HG03520 (cell line): ENCODE measurements around the gene KANSL1L.
"Not testable (repeated sequence)": the region's sequence is repeated elsewhere in the genome, so short reads cannot be mapped to it uniquely, and the experiment has no call there.

Experiments used
- ATAC-seq: cut with Tn5 transposase; IDR thresholded peaks from one replicate; pipeline ENCODE4 v1.9.1; 2021; ENCODE audit warnings: mild to moderate bottlenecking, moderate library complexity; ENCODE audit not compliant: unreplicated experiment

KANSL1L gene

DNA sequence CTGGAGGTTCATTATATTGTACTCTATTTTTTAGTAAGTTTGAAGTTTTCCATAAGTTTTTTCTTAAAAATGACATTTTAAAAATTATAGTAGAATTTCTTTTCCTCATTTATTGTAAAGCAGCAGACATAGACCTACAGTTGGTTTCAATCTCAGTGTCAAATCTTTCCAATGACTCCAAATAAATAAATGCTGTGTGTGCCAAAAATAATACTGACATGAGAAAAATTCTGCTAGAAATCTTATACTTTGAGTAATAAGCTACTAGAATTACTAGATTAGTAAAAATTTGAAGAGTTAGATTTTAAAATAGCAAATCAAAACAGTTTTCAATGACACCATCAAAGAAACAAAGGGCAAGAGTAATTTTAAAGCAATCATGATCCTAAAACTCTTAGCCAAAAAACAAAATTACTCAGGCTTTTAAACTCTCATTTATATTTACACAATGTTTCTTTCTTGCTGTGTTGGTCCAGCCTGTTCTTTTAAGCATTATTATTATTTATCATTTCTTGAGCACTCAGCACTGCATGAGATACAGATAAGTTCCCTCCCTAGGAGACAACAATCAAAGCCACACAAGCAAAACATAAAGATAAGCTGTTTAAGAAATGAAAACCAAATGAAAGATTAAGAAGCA is 8.3 kb upstream of the KANSL1L start:
- ATAC-seq, result no peak

DNA sequence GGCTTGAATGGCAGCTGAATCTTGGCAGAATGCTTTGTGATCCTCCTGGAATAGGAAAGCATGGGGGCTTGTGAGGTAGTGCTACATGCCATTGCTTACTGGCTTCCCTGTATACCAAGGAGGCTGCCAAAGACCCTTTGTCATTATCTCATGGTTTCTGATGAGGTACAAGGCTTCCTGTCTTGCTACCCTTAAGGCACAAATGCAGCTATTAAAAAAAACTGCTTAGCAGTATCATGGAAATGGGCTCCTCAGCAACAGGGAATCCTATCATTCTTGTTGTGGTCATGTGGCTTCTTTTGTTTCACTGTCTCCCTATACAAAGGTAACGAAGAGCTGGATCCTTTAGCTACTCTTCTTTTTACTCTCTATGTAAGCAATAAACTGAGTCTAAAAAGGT is 6.6 kb upstream of the KANSL1L start:
- ATAC-seq, result no peak

DNA sequence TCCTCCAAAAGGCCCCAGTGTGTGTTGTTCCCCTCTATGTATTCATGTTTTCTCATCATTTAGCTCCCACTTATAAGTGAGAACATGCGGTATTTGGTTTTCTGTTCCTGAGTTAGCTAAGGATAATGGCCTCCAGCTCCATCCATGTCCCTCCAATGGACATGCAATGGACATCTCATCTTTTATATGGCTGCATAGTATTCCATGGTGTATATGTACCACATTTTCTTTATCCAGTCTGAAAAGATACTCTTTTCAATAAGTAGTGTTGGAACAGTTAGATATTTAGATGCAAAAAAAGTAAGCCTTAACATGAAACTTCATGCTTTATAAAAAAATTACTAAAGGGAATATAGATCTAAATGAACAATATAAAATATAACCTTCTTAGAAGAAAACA is 5.9 kb upstream of the KANSL1L start:
- not testable (repeated sequence) for ATAC-seq

DNA sequence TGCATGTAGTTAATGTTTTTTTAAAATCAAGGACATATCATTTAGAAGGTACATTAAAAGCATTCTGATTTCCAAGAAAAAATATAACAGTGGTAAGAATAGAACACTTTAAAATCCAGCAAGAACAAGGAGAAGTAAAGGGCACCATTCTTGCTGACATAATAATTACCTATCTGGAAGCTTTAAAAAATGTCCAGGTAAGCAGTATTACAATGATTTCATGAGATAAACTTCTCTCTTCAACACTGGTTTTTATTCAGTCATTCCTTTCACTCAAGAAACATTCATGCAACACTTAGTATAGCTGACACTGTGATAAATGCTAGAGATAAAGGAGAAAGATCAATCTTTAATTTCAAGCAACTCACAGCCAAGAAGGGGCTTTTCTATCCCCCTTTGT is 2.9 kb upstream of the KANSL1L start:
- no peak for ATAC-seq

DNA sequence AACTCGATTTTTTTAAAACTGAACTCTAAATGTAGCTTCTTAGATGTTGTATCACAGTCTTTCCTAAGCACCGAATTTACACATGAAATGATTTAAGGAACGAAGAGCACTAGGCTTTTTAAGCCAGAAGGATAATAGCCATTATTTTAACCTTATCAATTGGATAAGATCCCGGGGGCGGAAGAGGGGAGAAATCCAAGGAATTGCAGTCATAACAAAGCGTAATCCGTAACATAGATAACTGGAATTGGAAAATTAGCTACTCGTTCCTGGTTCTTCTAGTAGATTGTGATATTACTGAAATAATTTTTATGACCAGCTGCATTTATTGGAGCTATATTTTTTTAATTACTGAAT is 988 bp upstream of the KANSL1L start:
- ATAC-seq, result no peak

DNA sequence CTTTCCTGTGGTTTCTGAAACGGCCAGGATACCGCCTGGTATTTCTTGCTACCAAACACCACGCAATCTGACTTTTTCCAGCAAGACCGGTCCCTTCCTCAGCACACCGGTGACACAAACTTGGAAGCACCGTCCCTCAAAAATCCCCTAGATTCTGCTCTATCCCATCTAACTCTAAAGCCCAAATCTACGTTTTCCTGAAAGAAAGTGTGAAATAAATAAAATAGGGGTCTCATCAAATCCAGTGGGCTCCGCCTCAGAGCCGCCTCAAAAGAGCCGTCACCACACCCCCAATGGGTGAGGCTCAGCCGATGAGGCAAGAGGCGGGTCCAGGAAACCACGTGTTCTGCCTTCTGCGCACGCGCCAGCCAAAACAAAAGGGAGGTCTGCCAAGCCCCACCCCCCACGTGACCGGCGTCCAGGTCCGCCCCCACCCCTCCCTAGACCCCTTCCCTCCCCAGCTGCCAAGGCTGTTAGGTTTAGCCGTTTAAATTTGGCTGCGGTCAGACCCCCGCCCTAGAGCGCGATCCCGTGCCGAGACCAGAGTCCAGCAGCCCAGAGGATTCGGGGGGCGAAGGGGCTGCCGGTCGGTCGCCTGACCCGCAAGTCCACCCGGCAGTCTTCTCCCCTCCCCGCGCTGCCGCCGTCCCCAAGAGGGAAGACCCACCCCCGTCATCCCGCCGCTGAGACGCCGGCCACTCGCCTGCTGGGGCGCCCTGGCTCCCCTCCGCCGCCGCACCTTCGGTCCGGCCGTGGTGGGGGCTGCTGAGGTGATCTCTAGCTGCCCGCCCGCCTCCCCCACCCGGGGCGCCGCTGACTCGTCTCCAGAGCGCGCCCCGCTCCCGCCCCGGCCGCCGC is 534 bp downstream of the KANSL1L start:
- peak; percentile 68 for ATAC-seq

DNA sequence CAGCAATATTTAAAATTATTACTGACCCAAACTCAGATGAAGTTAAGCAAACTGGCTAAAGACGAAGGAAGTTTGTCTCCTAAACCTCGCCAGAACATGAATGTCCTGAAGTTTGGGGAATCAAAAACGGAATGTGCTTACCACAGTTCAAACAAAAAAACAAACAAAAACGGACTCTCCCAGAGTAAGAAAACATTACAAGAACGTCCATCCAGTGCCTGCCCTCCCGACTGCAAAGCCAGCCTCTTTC is 1.1 kb downstream of the KANSL1L start:
- ATAC-seq, result no peak

DNA sequence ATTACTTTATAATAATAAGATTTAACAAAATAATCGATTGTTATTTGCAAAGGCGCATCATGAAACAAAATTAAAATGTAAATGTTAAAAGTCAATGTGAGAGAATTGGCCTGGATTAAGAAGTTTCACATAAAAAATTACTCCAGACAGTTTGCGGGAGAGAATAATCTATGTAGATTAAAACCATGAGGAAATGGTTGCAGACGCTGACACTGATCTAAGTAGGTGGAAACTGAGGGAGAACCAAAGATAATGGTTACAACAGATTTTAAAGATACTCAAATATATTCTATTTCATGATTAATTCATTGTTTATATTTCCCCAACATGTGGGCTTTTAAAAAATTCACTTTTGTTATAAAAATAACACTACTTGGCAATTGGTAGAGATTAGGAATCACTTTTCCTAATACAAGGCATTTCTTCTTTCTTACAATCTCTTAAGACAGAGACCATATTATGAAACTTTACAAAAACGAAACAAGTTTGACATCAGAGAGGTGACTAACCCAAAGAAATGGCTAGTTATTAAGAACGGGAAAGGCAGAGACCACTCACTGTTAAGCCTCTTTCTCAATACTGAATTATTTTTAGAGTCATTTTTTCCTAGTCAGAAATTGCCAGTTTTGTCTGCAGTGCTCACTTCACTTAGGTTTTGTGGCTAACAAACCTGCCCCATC is 1.6 kb downstream of the KANSL1L start:
- peak; percentile 33 for ATAC-seq

DNA sequence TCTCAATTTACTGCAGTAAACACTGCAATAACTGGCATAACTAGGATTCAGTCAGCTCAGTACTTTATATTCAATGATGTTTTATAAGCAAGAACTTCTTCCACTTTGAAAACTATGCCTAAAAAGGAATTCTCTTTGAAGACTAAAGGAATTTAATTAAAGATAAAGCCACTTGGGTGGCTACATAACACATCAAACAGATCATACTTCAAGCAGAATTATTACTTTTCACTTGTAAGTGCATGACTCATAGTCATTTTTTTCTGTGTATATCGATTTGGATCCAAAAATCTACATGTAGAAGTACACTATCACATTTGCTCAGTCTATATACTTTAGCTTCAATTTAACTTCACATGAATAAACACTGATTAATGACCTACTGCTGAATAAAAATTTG is 4.0 kb downstream of the KANSL1L start:
- no peak for ATAC-seq

DNA sequence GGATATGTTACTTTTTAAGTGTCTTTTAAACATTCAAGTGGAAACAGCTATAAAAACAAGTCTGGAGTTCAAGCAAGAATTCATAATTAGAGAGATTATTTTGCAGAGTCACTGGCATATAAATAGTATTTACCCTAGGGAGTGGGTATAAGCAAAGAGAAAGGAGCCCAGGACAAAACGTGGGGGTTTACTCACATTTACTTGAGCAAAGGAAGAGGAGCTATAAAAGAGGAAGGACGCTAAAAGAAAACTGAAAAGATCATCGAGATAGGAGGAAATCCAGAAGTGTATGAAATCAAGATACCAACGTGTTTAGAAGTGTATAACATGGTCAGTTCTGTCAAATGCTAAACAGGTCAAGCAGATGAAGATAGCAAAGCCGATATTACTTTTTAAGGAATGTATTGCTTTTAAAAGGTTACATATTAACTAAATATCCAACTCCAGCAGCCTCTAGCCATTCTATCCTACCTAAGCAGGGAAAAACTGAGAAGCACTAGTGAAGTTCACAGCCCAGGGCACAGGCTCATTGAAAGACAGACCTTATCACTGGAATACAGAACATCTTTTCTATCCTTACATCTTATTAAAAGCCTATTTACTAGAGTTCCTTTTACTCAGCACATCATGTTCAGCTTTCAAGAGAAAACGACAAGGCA is 8.6 kb downstream of the KANSL1L start:
- no peak for ATAC-seq

DNA sequence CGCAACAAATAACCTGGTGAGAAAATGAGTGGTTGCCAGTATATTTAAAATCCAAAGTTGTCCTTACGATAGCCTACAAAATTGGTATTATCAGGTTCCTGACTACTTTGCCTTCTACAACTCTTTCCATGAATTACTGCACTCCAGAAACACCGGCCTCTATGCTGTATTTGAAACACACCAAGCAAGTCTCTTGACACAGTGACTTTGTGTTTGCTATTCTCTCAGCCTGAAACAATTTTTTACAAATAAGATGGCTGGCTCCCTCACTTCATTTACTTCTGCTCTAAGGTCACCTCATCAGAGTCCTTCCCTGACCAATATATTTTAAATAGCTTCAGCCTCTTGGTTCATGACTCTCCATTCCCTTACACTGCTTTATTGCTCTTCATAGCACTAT is 12.2 kb downstream of the KANSL1L start:
- no peak for ATAC-seq

DNA sequence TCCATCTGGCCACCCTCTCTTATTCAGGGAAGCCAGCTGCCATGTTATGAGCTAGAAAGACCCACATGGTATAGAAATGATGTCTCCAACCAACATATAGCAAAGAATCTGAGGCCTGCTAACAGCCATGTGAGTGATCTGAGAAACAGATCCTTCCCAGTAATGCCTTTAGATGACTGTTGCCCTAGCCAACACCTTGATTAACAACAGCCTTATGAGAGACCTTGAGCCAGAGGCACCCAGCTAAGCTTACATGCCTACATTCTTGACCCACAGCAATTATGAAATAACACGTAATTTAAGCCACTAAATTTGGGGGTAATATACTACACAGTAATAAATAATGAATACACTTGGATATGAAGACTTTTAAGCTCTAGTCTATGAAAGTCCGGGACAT is 13.0 kb downstream of the KANSL1L start:
- no peak for ATAC-seq

DNA sequence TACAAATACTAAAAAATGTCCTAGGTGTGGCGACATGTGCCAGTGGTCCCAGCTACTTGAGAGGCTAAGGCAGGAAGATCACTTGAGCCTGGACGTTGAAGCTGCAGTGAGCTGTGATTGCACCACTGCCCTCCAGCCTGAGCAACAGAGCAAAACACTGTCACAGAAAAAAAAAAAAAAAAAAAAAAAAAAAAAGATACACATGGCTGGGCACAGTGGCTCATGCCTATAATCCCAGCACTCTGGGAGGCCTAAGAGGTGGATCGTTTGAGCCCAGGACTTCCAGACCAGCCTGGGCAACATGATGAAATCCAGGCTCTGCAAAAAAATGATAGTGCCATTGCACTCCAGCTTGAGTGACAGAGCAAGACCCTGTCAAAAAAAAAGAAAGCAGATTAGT is 13.7 kb downstream of the KANSL1L start:
- ATAC-seq, result no peak

DNA sequence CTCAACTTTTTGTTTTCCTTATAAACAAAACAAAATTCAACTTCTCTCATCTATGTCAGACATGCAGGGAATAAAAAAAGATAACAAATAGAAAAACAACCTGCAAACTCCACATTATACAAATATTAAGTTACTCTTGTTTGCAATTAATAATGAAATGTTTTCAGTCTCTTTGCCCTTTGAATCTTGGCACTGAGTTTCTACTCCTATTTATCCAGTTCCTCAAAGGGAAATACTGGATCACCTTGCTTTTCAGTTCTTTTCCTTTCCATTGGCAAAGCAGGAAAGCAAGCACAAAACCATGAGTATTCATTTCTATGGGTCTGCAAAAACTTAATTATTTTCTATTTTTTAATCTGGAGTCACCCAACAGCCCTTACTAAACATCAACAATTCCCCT is 23.6 kb downstream of the KANSL1L start:
- no peak for ATAC-seq

DNA sequence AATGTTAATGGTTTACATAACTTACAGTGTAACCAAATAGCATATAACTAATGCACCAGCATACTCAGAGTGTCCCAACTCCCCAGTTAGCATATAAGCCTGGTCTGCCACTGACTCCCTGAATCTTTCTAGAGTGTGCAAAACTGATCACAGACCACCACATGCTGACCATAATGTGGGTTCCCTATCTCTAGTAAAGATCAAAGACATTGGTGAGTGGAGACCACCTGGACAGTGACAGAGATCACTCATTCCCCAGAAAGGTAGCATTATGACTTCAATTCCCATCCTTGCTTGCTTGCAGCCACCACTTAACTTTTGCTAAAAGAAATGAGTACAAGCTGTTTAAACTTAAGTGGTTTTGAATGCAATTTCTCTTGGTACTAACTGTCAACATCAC is 39.0 kb downstream of the KANSL1L start:
- ATAC-seq, result no peak

DNA sequence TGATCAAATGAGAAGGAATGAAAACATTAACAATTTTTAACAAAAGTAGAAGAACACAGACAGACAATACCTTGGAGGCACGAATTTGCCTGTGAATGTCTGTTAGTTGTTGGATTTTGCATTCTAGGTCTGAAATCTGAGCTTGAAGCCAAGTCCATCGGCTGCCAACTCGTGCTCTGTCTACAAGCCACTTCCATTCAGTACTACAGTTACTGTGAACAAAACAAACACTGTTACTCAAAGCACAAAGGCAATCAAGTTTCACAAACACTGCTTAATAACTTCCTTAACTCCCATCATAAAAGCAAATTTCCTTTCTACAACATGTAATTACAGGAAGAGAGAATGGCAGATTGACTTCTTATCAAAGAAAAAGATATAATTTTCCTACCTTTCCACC is 42.2 kb downstream of the KANSL1L start:
- ATAC-seq, result no peak

DNA sequence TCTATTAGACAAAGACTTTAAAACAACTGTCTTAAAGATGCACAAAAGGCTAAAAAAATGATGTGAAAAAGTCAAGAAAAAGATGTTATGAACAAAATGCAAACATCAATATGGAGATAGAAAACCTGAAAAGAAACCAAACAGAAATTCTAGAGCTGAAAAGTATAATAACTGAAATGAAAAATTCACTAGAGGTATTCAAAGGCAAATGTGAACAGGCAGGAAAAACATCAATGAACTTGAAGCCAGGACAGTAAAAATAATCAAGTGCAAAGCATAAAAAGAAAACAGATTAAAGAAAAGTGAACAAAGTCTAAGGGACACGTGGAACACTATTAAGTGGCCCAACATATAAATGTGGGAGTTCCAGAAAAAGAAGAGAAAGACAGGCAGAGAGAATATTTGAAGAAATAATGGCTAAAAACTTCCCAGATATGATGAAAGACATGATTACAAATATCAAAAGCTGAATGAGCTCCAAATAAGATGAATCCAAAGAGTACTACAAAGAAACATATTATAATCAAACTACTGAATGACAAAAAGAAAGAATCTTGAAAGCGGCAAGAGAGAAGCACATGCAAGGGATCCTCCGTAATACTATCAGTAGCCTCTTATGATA is 57.5 kb downstream of the KANSL1L start:
- no peak for ATAC-seq

DNA sequence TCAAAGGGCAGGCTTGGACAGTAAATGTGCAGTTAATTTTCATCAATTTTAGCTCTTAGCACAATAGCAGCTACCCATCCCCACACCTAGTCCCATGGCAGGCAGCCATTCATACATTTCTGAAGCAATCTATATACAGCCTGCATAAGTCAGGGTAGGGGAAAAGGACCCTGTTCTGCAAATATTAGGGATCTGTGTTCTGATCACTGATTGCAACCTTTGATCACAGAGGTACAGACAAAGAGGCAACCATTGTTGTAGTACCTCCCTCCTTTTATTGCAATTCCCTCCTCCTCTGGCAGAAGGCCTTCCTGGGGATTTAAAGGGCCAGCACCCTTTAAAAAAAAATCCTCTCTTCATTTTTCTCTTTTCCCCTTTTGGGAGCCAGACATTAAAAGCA is 58.3 kb downstream of the KANSL1L start:
- ATAC-seq, result no peak

DNA sequence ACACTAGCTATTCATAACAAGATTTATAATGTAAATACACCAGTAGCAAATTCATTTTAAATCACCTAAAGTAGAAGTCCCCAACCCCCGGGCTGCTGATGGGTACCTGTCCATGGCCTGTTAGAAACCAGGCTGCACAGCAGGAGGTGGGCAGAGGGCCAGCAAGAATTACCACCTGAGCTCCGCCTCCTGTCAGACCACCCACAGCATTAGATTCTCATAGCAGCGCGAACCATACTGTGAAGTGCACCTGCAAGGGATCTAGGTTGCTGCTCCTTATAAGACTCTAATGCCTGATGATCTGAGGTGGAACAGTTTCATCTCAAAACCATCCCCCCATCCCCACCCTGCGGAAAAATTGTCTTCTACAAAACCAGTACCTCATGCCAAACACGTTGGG is 71.3 kb downstream of the KANSL1L start:
- no peak for ATAC-seq

DNA sequence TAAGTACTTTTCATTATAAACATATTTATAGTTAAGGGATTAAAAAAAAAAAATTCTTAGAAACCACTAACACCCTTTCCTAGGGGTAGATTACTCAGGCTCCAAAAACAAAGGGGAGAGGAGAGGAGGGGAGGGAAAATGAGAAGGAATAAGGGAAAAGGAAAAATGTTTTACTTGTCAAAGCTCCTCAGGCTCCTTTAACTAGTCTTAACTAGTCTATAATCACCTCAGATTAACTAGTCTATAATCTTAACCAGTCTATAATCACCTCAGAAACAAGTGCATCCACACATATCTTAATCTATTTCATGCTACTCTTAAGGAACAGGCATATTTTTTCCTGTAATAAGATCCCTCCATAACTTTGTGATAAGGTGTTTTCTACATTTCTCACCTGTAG is 76.4 kb downstream of the KANSL1L start:
- ATAC-seq, result no peak

DNA sequence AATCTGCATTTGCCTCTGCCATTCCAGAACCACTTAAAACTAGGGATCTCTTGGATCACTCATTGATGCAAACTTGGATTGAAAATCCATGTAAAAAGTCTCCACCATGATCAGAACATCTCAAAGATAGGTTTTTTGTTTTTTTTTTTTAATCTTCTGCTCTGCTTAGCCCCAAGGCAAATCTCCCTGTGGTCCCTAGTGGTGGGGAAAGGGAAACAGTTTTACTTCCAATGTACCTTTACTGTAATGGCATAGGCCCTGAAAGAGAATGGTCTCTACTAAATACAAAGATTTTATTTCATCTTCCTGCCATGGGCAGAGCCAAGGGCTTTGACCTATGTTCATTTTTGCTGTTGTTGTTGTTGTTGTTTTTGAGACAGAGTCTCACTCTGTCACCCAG is 78.4 kb downstream of the KANSL1L start:
- ATAC-seq, result no peak

DNA sequence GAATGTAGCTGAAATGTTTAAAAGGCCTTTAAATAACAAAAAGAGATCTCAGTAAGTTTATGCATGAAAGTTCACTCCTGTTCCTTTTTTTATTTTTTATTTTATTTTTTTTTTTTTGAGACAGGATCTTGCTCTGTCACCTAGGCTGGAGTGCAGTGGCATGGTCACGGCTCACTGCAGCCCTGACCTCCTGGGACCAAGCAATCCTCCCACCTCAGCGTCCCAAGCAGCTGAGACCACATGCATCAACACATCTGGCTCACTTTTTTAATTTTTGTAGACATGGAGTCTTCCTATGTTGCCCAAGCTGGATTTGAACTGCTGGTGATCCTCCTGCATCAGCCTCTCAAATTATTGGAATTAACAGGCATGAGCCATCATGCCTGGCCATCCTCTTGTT is 84.3 kb downstream of the KANSL1L start:
- no peak for ATAC-seq
